H1 (cell line): Measurements from ENCODE around the gene RPRD2. TPM values are rescaled to one million over a fixed set of nuclear protein-coding genes. Genes with fewer than 3 reads are reported as not detected.

Experiments
- CTCF ChIA-PET: fragments of 300-600 bp; sonication (Branson Sonifier 250); formaldehyde crosslinking; loops from one replicate; lab custom pipeline; 2021; ENCODE audit not compliant: partially characterized antibody; lab: Charles Lee
- POLR2A ChIA-PET: fragments of 300-600 bp; sonication (Branson Sonifier 250); formaldehyde crosslinking; loops from one replicate; lab custom pipeline; 2021; ENCODE audit warnings: inconsistent platforms; ENCODE audit not compliant: partially characterized antibody; lab: Charles Lee
- DNase-seq, 2 experiments: peaks; one replicate each; pipeline versions ENCODE4 v3.0.0 to v3.0.0-alpha.2; 2010 to 2022; ENCODE audit warnings: low spot score in 2 of 2, low read depth in 1 of 2, mixed read lengths in 1 of 2
- FAIRE-seq: peaks from 2 replicates; lab custom pipeline; 2011; peaks lifted over from hg19 to GRCh38; lab: Jason Lieb, UNC
- H2AFZ ChIP-seq: 2 replicates; pipeline ENCODE4 v1.8.1; 2012; ENCODE audit warnings: low read length, inconsistent platforms
- H2AK5ac ChIP-seq: 2 replicates; pipeline ENCODE4 v1.6.1; 2013; ENCODE audit warnings: low read depth, low read length
- H2BK120ac ChIP-seq: replicated peaks from 2 replicates; pipeline ENCODE3; 2013; ENCODE audit warnings: low read depth, low read length, inconsistent platforms
- H2BK12ac ChIP-seq: 2 replicates; pipeline ENCODE4 v1.6.1; 2013; ENCODE audit warnings: low read depth, low read length
- H2BK15ac ChIP-seq: 2 replicates; pipeline ENCODE4 v1.6.1; 2013; ENCODE audit warnings: low read length
- H2BK20ac ChIP-seq: 2 replicates; pipeline ENCODE4 v1.6.1; 2013; ENCODE audit warnings: low read length
- H2BK5ac ChIP-seq: 2 replicates; pipeline ENCODE4 v1.6.1; 2013; ENCODE audit warnings: low read depth, low read length
- H3K14ac ChIP-seq: 2 replicates; pipeline ENCODE4 v1.6.1; 2013; ENCODE audit warnings: inconsistent platforms; ENCODE audit not compliant: insufficient read length
- H3K18ac ChIP-seq: 2 replicates; pipeline ENCODE4 v1.6.1; 2013; ENCODE audit warnings: low read length; ENCODE audit errors: extremely low read depth
- H3K23ac ChIP-seq: 2 replicates; pipeline ENCODE4 v1.6.1; 2013; ENCODE audit warnings: inconsistent platforms; ENCODE audit not compliant: insufficient read length
- H3K23me2 ChIP-seq: 2 replicates; pipeline ENCODE4 v1.6.1; 2013; ENCODE audit warnings: low read depth, low read length
- H3K27ac ChIP-seq: 2 replicates; pipeline ENCODE4 v1.6.1; 2011; ENCODE audit warnings: low read depth, low read length, inconsistent platforms
- H3K27me3 ChIP-seq, 4 experiments: replicated peaks in 1 of 4; 1 replicate in 1 of 4; 2 replicates in 3 of 4; pipeline versions ENCODE4 v1.6.1 to v1.8.1; 2011 to 2013; ENCODE audit warnings: low read length in 3 of 4, mild to moderate bottlenecking in 3 of 4, inconsistent platforms in 2 of 4, mixed read lengths in 2 of 4, moderate library complexity in 1 of 4; ENCODE audit not compliant: control insufficient read depth in 3 of 4, insufficient read depth in 3 of 4; ENCODE audit errors: extremely low read depth in 1 of 4
- H3K36me3 ChIP-seq, 4 experiments: 2 replicates each; pipeline versions ENCODE4 v1.6.1 to v1.8.1; 2011 to 2013; ENCODE audit warnings: mild to moderate bottlenecking in 4 of 4, low read length in 3 of 4, moderate library complexity in 2 of 4, control low read depth in 1 of 4, inconsistent platforms in 1 of 4; ENCODE audit not compliant: insufficient read depth in 4 of 4, control insufficient read depth in 2 of 4
- H3K4ac ChIP-seq: replicated peaks from 2 replicates; pipeline ENCODE3; 2013; ENCODE audit warnings: low read length, low read depth, mixed read lengths, inconsistent platforms; ENCODE audit not compliant: insufficient read length
- H3K4me1 ChIP-seq, 4 experiments: replicated peaks in 1 of 4; 1 replicate in 1 of 4; 2 replicates in 3 of 4; pipeline versions ENCODE4 v1.6.1 to v1.8.1; 2011 to 2013; ENCODE audit warnings: low read length in 3 of 4, inconsistent platforms in 2 of 4, mixed read lengths in 1 of 4; ENCODE audit not compliant: insufficient read depth in 4 of 4, control insufficient read depth in 3 of 4
- H3K4me2 ChIP-seq, 2 experiments: 2 replicates each; pipeline versions ENCODE4 v1.6.1 to v1.8.1; 2011 to 2013; ENCODE audit warnings: low read depth in 2 of 2, low read length in 2 of 2, control low read depth in 1 of 2, inconsistent platforms in 1 of 2, mild to moderate bottlenecking in 1 of 2; ENCODE audit not compliant: insufficient read depth in 1 of 2
- H3K4me3 ChIP-seq, 4 experiments: fragments of 200-600, 300-600 bp in 1 of 4; sonication (generic), shearing (Covaris generic), sonication (Bioruptor Twin) in 1 of 4; 2 replicates each; pipeline versions ENCODE4 v1.5.1 to v1.8.1; 2011 to 2016; ENCODE audit warnings: low read length in 4 of 4, low read depth in 3 of 4, control low read depth in 2 of 4, inconsistent platforms in 2 of 4, mild to moderate bottlenecking in 2 of 4, mixed read lengths in 1 of 4, moderate library complexity in 1 of 4; ENCODE audit not compliant: insufficient read depth in 2 of 4; ENCODE audit errors: extremely low read depth in 1 of 4
- H3K56ac ChIP-seq: replicated peaks from 2 replicates; pipeline ENCODE3; 2013; ENCODE audit warnings: low read depth, mild to moderate bottlenecking, mixed read lengths, low read length, inconsistent platforms; ENCODE audit not compliant: insufficient read length
- H3K79me1 ChIP-seq: 2 replicates; pipeline ENCODE4 v1.6.1; 2013; ENCODE audit warnings: low read depth, low read length, control low read depth
- H3K79me2 ChIP-seq, 2 experiments: 2 replicates each; pipeline versions ENCODE4 v1.6.1 to v1.8.1; 2012 to 2013; ENCODE audit warnings: low read length in 2 of 2, mild to moderate bottlenecking in 2 of 2, inconsistent platforms in 1 of 2; ENCODE audit not compliant: insufficient read depth in 2 of 2, control insufficient read depth in 1 of 2
- H3K9ac ChIP-seq, 4 experiments: replicated peaks in 1 of 4; 1 replicate in 1 of 4; 2 replicates in 3 of 4; pipeline versions ENCODE4 v1.6.1 to v1.8.1; 2011 to 2013; ENCODE audit warnings: low read depth in 3 of 4, low read length in 3 of 4, control low read depth in 2 of 4, mild to moderate bottlenecking in 2 of 4, moderate library complexity in 2 of 4, inconsistent platforms in 1 of 4; ENCODE audit errors: extremely low read depth in 1 of 4
- H3K9me3 ChIP-seq, 2 experiments: 2 replicates each; pipeline versions ENCODE4 v1.6.1 to v1.8.1; 2012 to 2013; ENCODE audit warnings: mild to moderate bottlenecking in 2 of 2, moderate library complexity in 2 of 2, control low read depth in 1 of 2, inconsistent platforms in 1 of 2, low read depth in 1 of 2, low read length in 1 of 2, mixed read lengths in 1 of 2; ENCODE audit not compliant: insufficient read depth in 2 of 2
- H4K20me1 ChIP-seq, 2 experiments: replicated peaks in 1 of 2; 2 replicates each; pipeline versions ENCODE3 to v1.8.1; 2011 to 2013; ENCODE audit warnings: inconsistent platforms in 2 of 2, low read length in 2 of 2, mild to moderate bottlenecking in 1 of 2; ENCODE audit not compliant: insufficient read depth in 2 of 2, control insufficient read depth in 1 of 2
- H4K5ac ChIP-seq: 2 replicates; pipeline ENCODE4 v1.6.1; 2013; ENCODE audit warnings: low read length, low read depth, mixed read lengths, inconsistent platforms; ENCODE audit not compliant: insufficient read length
- H4K8ac ChIP-seq: 2 replicates; pipeline ENCODE4 v1.8.0; 2013; ENCODE audit warnings: mild to moderate bottlenecking, moderate library complexity, low read length, inconsistent platforms; ENCODE audit not compliant: insufficient read depth; ENCODE audit errors: extremely low read depth
- H4K91ac ChIP-seq: replicated peaks from 2 replicates; pipeline ENCODE3; 2013; ENCODE audit warnings: low read length, mixed read lengths, inconsistent platforms; ENCODE audit not compliant: insufficient read length
- EZH2 ChIP-seq: fragments of 200-600 bp; sonication (generic); IDR thresholded peaks from 2 replicates; pipeline ENCODE4 v1.7.1; 2012; ENCODE audit warnings: low read depth, mild to moderate bottlenecking, moderate library complexity, low read length, inconsistent platforms; ENCODE audit not compliant: severe bottlenecking
- YY1 ChIP-seq: IDR thresholded peaks from 2 replicates; pipeline ENCODE4 v1.6.1; 2011; ENCODE audit warnings: low read depth, mild to moderate bottlenecking, low read length
- WGBS, 2 experiments: shearing (Covaris generic) in 1 of 2; methylation state at CpG; one replicate each; pipeline versions ENCODE4 v1.1.6 to v1.1.7; 2013 to 2015; ENCODE audit warnings: low lambda C conversion rate in 2 of 2, mixed read lengths in 2 of 2, inconsistent platforms in 1 of 2, low coverage in 1 of 2, missing lambda C conversion rate in 1 of 2; ENCODE audit not compliant: insufficient replicate concordance in 2 of 2, insufficient coverage in 1 of 2, insufficient read length in 1 of 2; ENCODE audit errors: extremely low coverage in 1 of 2, missing lambda C conversion rate in 1 of 2; 5-methylcytosine and 5-hydroxymethylcytosine counted together
- polyA plus RNA-seq, 7 experiments: library from polyadenylated mRNA; depleted of rRNA in 3 of 7; stranded (reverse) in 5 of 7; unstranded in 2 of 7; fragments of >200 nt in 5 of 7; fragments of 200-250 nt in 2 of 7; gene quantifications; 1 replicate in 5 of 7; 2 replicates in 1 of 7; 4 replicates in 1 of 7; pipeline versions ENCODE4 v1.2.1 to v1.2.3, GENCODE V29; 2011 to 2013; ENCODE audit warnings: missing spikeins in 2 of 7, mixed read lengths in 2 of 7
- total RNA-seq: library from RNA; stranded (reverse); fragmentation: NEBNext Ultra II Directional; extraction: Animal tissue kit (Norgen Biotek cat#: 25700); gene quantifications from 2 replicates; pipeline ENCODE4 v1.2.1, GENCODE V29; 2021

RPRD2 gene
- total and polyA plus RNA-seq, 2 of the 8 experiments (the other 6 are each of a cell fraction or from before 2014, with no cell fraction given), result 14.4 to 32.4 TPM

DNA sequence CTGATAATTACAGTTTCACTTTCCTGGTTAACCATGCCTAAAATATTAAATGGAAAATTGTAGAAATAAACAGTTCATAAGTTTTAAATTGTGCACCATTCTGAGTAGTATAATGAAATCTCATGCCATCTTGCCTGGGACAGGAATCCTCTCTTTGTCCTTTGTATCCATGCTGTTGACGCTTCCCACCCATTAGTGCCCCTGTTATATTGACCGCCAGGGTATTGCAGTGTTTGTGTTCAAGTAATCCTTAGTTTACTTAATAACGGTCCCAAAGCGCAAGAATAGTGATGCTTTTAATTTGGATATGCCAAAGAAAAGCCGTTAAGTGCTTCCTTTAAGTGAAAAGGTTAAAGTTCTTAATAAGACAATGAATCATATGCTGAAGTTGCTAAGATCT is 41.7 kb downstream of the RPRD2 start:
- no peak for FAIRE-seq
- Histone ChIP-seq H2BK20ac (no peak overlapping the region), H3K79me2 (peaks cover 3 to 91% of the 10 kb centered on the region in 2 experiments), H2AFZ (no peak overlapping the region), H3K23me2 (no peaks in the 10 kb centered on the region), H4K20me1 (peaks cover 0 to 10% of the 10 kb centered on the region in 2 experiments), H4K8ac (no peak overlapping the region), H4K5ac (no peak overlapping the region), H2AK5ac (no peak overlapping the region), H2BK15ac (no peak overlapping the region), H3K4me3 (no peak overlapping the region), H2BK120ac (no peak overlapping the region), H2BK12ac (no peak overlapping the region), H3K56ac (no peak overlapping the region), H3K27ac (no peak overlapping the region), H3K18ac (no peak overlapping the region), H3K36me3 (no peaks in the 10 kb centered on the region), H3K4me2 (no peak overlapping the region), H3K4ac (no peak overlapping the region), H3K4me1 (peaks cover 0 to 8% (median 4%) of the 10 kb centered on the region in 4 experiments; a peak in 6 of 7 replicates), H3K14ac (no peak overlapping the region), H2BK5ac (no peak overlapping the region), H3K27me3 (no peaks in the 10 kb centered on the region), H3K9me3 (no peaks in the 10 kb centered on the region), H4K91ac (no peak overlapping the region), H3K9ac (no peak overlapping the region), H3K23ac (no peak overlapping the region), H3K79me1 (no peaks in the 10 kb centered on the region; the same call in none of the 2 replicates)
- no peak for TF ChIP-seq EZH2
- no peak for TF ChIP-seq YY1
- DNase-seq, result no peak
- ChIA-PET POLR2A (no interaction called here), CTCF (no interaction called here)
- 90% methylated on average over 5 of the region's 5 CpGs; no CpG with 5 or more reads in 1 of the 2 experiments for WGBS, 2 experiments
